PC-9 (cell line): ENCODE measurements around the gene CD38. TPM values are rescaled to one million over a fixed set of nuclear protein-coding genes. Genes with fewer than 3 reads are reported as not detected.

Source experiments
- BruUV-seq: library from RNA; stranded (reverse); fragments of 400-500 nt; replicated peaks from 2 replicates; lab custom pipeline; 2021; lab: Mats Ljungman, UMichigan
- CTCF ChIA-PET: fragments of 300-600 bp; sonication (Branson Sonifier 250); formaldehyde crosslinking; loops from one replicate; lab custom pipeline; 2022; ENCODE audit warnings: antibody characterized with exemption; lab: Charles Lee
- POLR2A ChIA-PET: fragments of 300-600 bp; sonication (Branson Sonifier 250); formaldehyde crosslinking; loops from one replicate; lab custom pipeline; 2022; ENCODE audit warnings: antibody characterized with exemption; ENCODE audit not compliant: unreplicated experiment; lab: Charles Lee
- DNase-seq, 2 experiments: peaks; one replicate each; pipeline versions ENCODE4 v3.0.0 to v3.0.0-alpha.2; 2015 to 2022; ENCODE audit warnings: mixed read lengths in 1 of 2
- H2AFZ ChIP-seq: fragments of 200-600 bp; sonication (generic); 2 replicates; pipeline ENCODE4 v1.8.1; 2017; ENCODE audit warnings: antibody characterized with exemption
- H3F3A ChIP-seq: fragments of 200-600 bp; sonication (generic); 2 replicates; pipeline ENCODE4 v1.8.1; 2017; ENCODE audit warnings: antibody characterized with exemption, mild to moderate bottlenecking, low read depth; ENCODE audit not compliant: insufficient read depth
- H3K27ac ChIP-seq: fragments of 200-600 bp; sonication (generic); 2 replicates; pipeline ENCODE4 v1.6.1; 2016; ENCODE audit warnings: mixed run types
- H3K27me3 ChIP-seq: fragments of 200-600 bp; sonication (generic); 2 replicates; pipeline ENCODE4 v1.6.1; 2016; ENCODE audit warnings: low read depth, mixed run types; ENCODE audit not compliant: insufficient read depth
- H3K36me3 ChIP-seq: fragments of 200-600 bp; sonication (generic); 2 replicates; pipeline ENCODE4 v1.6.1; 2016; ENCODE audit warnings: low read depth, mixed run types
- H3K4me1 ChIP-seq: fragments of 200-600 bp; sonication (generic); replicated peaks from 2 replicates; pipeline ENCODE4 v1.6.1; 2016; ENCODE audit warnings: mixed run types; ENCODE audit not compliant: insufficient read depth
- H3K4me2 ChIP-seq: fragments of 200-600 bp; sonication (generic); 2 replicates; pipeline ENCODE4 v1.6.1; 2017; ENCODE audit warnings: mixed run types
- H3K4me3 ChIP-seq: fragments of 200-600 bp; sonication (generic); 2 replicates; pipeline ENCODE4 v1.6.1; 2016; ENCODE audit warnings: mixed run types
- H3K79me2 ChIP-seq: fragments of 200-600 bp; sonication (generic); 2 replicates; pipeline ENCODE4 v1.6.1; 2017; ENCODE audit warnings: low read depth, mixed run types
- H3K9me2 ChIP-seq: fragments of 200-600 bp; sonication (generic); 2 replicates; pipeline ENCODE4 v1.8.1; 2017; ENCODE audit warnings: mild to moderate bottlenecking; ENCODE audit not compliant: insufficient read depth
- H3K9me3 ChIP-seq: fragments of 200-600 bp; sonication (generic); 2 replicates; pipeline ENCODE4 v1.8.1; 2016; ENCODE audit warnings: low read depth; ENCODE audit not compliant: insufficient read depth
- H4K20me1 ChIP-seq: fragments of 200-600 bp; sonication (generic); 2 replicates; pipeline ENCODE4 v1.8.1; 2017; ENCODE audit not compliant: insufficient read depth
- EZH2 ChIP-seq: fragments of 200-600 bp; sonication (generic); IDR thresholded peaks from 2 replicates; pipeline ENCODE4 v1.8.0; 2017; ENCODE audit warnings: antibody characterized with exemption, low read depth
- intact Hi-C: fragments of 100-400 bp; cut with micrococcal nuclease; formaldehyde crosslinking; loops from one replicate; pipeline ENCODE4 v1.10.0; 2022; ENCODE audit not compliant: unreplicated experiment
- total RNA-seq: library from RNA; stranded (reverse); gene quantifications from 2 replicates; pipeline ENCODE4 v1.2.3, GENCODE V29; 2021
- TF ChIP-seq, protein P1 (sequence below): fragments of 200-600 bp; sonication (generic); conservative IDR thresholded peaks from 2 replicates; pipeline ENCODE4 v1.6.1; 2017; ENCODE audit warnings: mixed run types, antibody characterized with exemption, mild to moderate bottlenecking, moderate library complexity

CD38 gene
- total RNA-seq, 1 experiment from 2014 or later, result 0.90 TPM

DNA sequence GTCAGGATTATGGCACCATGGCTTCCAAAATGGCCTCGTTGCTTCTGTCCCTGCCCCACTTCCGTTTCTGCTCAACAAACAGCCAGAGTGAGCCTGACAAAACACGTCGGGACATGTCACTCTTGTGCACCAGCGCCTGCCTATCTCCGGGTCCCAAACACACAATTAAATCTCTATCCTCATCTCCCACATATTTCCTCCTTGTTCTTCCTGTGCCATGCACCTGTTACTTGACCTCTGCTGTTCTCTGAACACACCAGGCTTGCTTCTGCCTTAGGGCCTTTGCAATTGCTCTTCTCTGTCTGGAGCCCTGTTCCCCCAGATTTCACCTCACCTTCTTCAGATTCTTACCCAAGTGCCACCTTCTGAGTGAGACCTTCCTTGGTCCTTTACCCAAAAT is 12.7 kb upstream of the CD38 start:
- Histone ChIP-seq H2AFZ (no peak overlapping the region), H3F3A (no peaks in the 10 kb centered on the region), H3K4me1 (no peaks in the 10 kb centered on the region), H3K9me2 (no peaks in the 10 kb centered on the region), H3K9me3 (no peaks in the 10 kb centered on the region), H3K27ac (no peak overlapping the region), H4K20me1 (no peaks in the 10 kb centered on the region), H3K27me3 (no peaks in the 10 kb centered on the region), H3K4me2 (no peak overlapping the region), H3K36me3 (no peaks in the 10 kb centered on the region), H3K79me2 (no peaks in the 10 kb centered on the region), H3K4me3 (no peak overlapping the region)
- intact Hi-C loops, result no loop called here
- no TSS peak for BruUV-seq
- CTCF ChIA-PET, result no interaction called here
- POLR2A ChIA-PET, result interaction anchor here (0.7 kb wide), 1 partner anchor 9 kb away, joined by 7 read pairs; no protein-coding TSS in a partner anchor
- TF ChIP-seq, protein P1, sequence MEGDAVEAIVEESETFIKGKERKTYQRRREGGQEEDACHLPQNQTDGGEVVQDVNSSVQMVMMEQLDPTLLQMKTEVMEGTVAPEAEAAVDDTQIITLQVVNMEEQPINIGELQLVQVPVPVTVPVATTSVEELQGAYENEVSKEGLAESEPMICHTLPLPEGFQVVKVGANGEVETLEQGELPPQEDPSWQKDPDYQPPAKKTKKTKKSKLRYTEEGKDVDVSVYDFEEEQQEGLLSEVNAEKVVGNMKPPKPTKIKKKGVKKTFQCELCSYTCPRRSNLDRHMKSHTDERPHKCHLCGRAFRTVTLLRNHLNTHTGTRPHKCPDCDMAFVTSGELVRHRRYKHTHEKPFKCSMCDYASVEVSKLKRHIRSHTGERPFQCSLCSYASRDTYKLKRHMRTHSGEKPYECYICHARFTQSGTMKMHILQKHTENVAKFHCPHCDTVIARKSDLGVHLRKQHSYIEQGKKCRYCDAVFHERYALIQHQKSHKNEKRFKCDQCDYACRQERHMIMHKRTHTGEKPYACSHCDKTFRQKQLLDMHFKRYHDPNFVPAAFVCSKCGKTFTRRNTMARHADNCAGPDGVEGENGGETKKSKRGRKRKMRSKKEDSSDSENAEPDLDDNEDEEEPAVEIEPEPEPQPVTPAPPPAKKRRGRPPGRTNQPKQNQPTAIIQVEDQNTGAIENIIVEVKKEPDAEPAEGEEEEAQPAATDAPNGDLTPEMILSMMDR, result no peak
- TF ChIP-seq EZH2, result no peak
- DNase-seq, result no peak

DNA sequence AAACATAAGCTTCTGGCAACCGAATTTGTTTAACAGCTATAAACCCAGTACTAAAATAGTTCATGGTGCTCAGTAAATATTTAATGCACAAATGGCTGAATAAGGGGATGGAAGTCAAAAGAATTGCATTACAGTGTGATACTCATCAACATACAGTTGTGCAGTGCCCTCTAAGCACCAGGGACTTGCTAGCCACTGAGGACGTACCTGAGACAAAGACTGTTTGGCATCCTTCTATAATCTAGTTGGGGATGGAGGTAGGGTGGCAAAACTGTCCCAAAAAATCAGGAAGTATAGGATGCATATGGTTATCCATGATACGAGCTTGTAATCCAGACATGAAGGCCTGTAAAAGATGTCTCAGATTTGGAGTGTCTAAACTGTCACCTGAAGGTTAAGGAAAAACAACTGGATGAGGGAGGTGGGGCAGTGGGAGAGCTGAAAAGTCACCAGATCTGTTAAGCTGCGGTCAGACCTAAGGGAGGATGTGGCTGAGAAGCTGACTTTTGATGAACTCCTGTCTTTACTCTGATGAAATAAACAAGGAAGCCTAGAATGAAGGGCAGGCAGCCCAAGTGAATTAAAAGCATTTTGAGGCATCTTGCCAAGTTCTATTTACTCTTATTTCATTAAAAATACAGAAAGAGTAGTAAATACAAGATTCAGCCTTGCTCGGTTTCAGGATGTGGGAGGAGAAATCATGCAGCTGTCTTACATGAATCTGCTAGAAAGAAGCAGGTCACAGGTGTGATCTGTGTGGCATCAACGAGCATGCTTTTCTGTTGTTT is 12.0 kb upstream of the CD38 start:
- Histone ChIP-seq H3K4me3 (no peak overlapping the region), H2AFZ (0 out of 2 replicates have a peak overlapping the region, but pooled peaks have one; percentile 16), H3K36me3 (no peaks in the 10 kb centered on the region), H4K20me1 (no peaks in the 10 kb centered on the region), H3K4me2 (no peak overlapping the region), H3K27ac (no peak overlapping the region), H3K27me3 (no peaks in the 10 kb centered on the region), H3F3A (no peaks in the 10 kb centered on the region), H3K79me2 (no peaks in the 10 kb centered on the region), H3K9me3 (no peaks in the 10 kb centered on the region), H3K4me1 (no peaks in the 10 kb centered on the region), H3K9me2 (no peaks in the 10 kb centered on the region)
- CTCF ChIA-PET, result no interaction called here
- TF ChIP-seq, protein P1, result no peak
- TF ChIP-seq EZH2, result no peak
- no peak for DNase-seq
- intact Hi-C loops, result no loop called here
- POLR2A ChIA-PET, result no interaction called here
- BruUV-seq, result no TSS peak

DNA sequence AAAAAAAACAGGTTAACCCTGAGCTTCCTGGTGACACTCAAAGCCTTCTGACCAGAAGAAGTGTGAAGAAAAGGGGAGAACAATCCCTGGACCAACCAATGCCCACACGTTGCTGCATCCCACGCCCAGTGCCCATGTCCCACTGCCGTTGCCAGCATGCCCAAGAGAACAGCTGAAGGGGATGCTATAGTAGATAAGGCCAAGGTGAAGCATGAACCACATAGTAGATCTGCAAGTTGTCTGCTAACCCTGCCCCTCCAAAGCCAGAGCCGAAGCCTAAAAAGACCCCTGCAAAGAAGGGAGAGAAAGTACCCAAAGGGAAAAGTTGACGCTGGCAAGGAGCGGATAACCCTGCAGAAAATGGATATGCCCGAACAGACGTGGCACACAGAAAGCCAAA is 11.3 kb upstream of the CD38 start:
- no peaks in the 10 kb centered on the region for H3K9me3 ChIP-seq
- intact Hi-C loops, result no loop called here
- no peaks in the 10 kb centered on the region for H3K9me2 ChIP-seq
- no peak for DNase-seq
- H3K36me3 ChIP-seq, result no peaks in the 10 kb centered on the region
- CTCF ChIA-PET, result no interaction called here
- H2AFZ ChIP-seq, result no peak overlapping the region
- no peaks in the 10 kb centered on the region for H3K79me2 ChIP-seq
- POLR2A ChIA-PET, result interaction anchor here (0.6 kb wide), 1 partner anchor 754 kb away, joined by 21 read pairs; no protein-coding TSS in a partner anchor
- H3K4me3 ChIP-seq, result no peak overlapping the region
- no peaks in the 10 kb centered on the region for H3F3A ChIP-seq
- no peak overlapping the region for H3K4me2 ChIP-seq
- no peaks in the 10 kb centered on the region for H3K4me1 ChIP-seq
- H4K20me1 ChIP-seq, result no peaks in the 10 kb centered on the region
- TF ChIP-seq, protein P1, result no peak
- no peak for TF ChIP-seq EZH2
- no peaks in the 10 kb centered on the region for H3K27me3 ChIP-seq
- H3K27ac ChIP-seq, result no peak overlapping the region
- BruUV-seq, result no TSS peak
